Lung (tissue), 12 donors: Measurements from ENCODE around the gene BAX. TPM values are rescaled to one million over a fixed set of nuclear protein-coding genes. Genes with fewer than 3 reads are reported as not detected.

Experiments
- ATAC-seq: fragments of 200-7000 bp; cut with Tn5 transposase; one replicate; pipeline ENCODE4 v1.9.1; 2020; ENCODE audit warnings: moderate number of reproducible peaks; ENCODE audit not compliant: insufficient read depth, low FRiP score
- DNase-seq, 3 donors: peaks; one replicate each; pipeline ENCODE4 v3.0.0-alpha.2; 2013 to 2017
- H3K27ac ChIP-seq, 2 donors: one replicate each; pipeline ENCODE4 v1.5.1; 2013; ENCODE audit warnings: mild to moderate bottlenecking in 2 of 2, moderate library complexity in 2 of 2, control low read depth in 1 of 2, inconsistent platforms in 1 of 2, low read depth in 1 of 2, low read length in 1 of 2
- H3K27me3 ChIP-seq, 3 donors: one replicate each; pipeline ENCODE4 v1.5.1; 2013; ENCODE audit warnings: low read length in 2 of 3; ENCODE audit not compliant: control insufficient read depth in 3 of 3, insufficient read depth in 3 of 3
- H3K36me3 ChIP-seq, 4 donors: one replicate each; pipeline ENCODE4 v1.5.1; 2013; ENCODE audit warnings: low read length in 4 of 4, mild to moderate bottlenecking in 1 of 4, moderate library complexity in 1 of 4; ENCODE audit not compliant: control insufficient read depth in 4 of 4, insufficient read depth in 4 of 4
- H3K4me1 ChIP-seq, 5 donors: one replicate each; pipeline ENCODE4 v1.5.1; 2013; ENCODE audit warnings: low read length in 5 of 5, mild to moderate bottlenecking in 2 of 5, moderate library complexity in 1 of 5; ENCODE audit not compliant: control insufficient read depth in 5 of 5, insufficient read depth in 5 of 5
- H3K4me3 ChIP-seq: one replicate; pipeline ENCODE4 v1.5.1; 2013; ENCODE audit warnings: mild to moderate bottlenecking, control low read depth, moderate library complexity
- H3K9ac ChIP-seq, 2 donors: one replicate each; pipeline ENCODE4 v1.5.1; 2013; ENCODE audit warnings: low read length in 2 of 2, control low read depth in 1 of 2; ENCODE audit not compliant: insufficient read depth in 1 of 2
- H3K9me3 ChIP-seq, 4 donors: one replicate each; pipeline ENCODE4 v1.5.1; 2013; ENCODE audit warnings: low read length in 3 of 4, mild to moderate bottlenecking in 1 of 4, moderate library complexity in 1 of 4; ENCODE audit not compliant: control insufficient read depth in 4 of 4, insufficient read depth in 3 of 4
- CTCF ChIP-seq: IDR thresholded peaks from 2 replicates; pipeline ENCODE4 v1.5.1; 2012; ENCODE audit warnings: mild to moderate bottlenecking; ENCODE audit errors: control extremely low read depth, extremely low read depth
- WGBS, 2 donors: extraction: QIAGEN DNeasy Blood & Tissue Kit; methylation state at CpG; one replicate each; pipeline ENCODE4 v1.1.7; 2013; 5-methylcytosine and 5-hydroxymethylcytosine counted together
- polyA plus RNA-seq, 2 donors: library from polyadenylated mRNA; stranded (reverse); fragments of 200-250 nt; gene quantifications; one replicate each; pipeline ENCODE4 v1.2.1, GENCODE V29; 2013
- total RNA-seq, 2 donors: library from RNA; depleted of rRNA in 1 of 2; stranded (reverse); fragments of >200 nt in 1 of 2; gene quantifications; one replicate each; pipeline ENCODE4 v1.2.1, GENCODE V29; 2014 to 2021
- donor health status: control.
- donor health status: control.
- donor health status: Bipolar disorder and iron deficiency.
- donor health status: healthy.
- donor health status: DM: yes; HTN: yes; CAD: no.

The BAX gene
- total and polyA plus RNA-seq, 4 donors = 25.9 to 121 (median 104) TPM

DNA sequence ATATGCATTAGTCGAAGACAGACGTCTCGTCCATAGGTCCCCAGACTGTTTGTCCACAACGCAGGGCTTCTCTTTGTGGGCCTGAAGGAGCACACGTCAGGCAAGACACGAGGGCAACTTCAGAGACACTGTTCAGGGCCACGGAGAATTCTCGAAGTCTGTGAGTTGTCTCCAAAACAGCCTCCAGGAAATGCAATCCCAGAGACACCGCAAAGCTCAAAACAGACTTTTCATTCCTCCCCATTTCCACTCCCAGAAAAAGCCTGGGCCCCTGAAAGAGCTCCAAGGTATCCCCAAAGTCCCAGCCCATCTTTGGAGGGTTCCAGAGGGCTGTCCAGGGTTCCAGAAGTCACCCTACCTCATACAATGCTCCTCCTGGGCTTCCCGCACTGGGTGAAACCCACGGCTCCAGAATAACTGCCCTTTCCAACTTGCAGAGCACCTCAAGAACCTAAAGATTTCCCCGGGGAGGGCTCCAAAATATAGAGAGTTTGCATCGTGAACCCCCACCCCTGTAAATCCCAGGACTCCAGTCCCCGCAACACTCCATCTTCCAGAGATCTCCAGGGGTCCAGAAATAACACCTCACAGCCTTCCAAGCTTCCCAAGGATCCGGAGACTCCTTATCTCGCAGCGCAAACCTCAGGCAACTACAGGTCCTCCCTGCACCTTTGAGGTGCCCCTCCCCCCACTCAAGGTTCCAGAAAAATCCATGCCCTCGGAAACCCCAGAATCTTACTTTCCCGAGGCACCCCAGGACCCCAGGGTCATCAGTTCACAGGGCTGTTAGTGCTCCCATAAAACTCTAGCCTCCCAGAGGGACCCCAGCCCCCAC lies 9.7 kb downstream of the BAX start:
- ATAC-seq = no peak
- Histone ChIP-seq H3K36me3 (peaks cover 0 to 33% (median 12%) of the 10 kb centered on the region in 4 donors), H3K27me3 (no peaks in the 10 kb centered on the region), H3K9ac (peak overlapping the region; percentile 25 to 83), H3K4me1 (peaks cover 5 to 35% (median 16%) of the 10 kb centered on the region in 5 donors), H3K9me3 (no peaks in the 10 kb centered on the region), H3K27ac (peak overlapping the region; percentile 80 to 92), H3K4me3 (no peak overlapping the region)
- DNase-seq = peak in 2 of 3 donors; percentile 57 to 61
- 14 to 15% methylated on average over 19 of the region's 19 CpGs for WGBS, 2 donors
- TF ChIP-seq CTCF = no peak

GRCh38 chr19:48965040-48965805 lies 10.5 kb downstream of the BAX start, which contains the start of gene FTL:
TSS of gene FTL (plus strand) at chr19:48965309. CDS start at chr19:48965508, 199 bp downstream.
- Histone ChIP-seq H3K9ac (peak within 1 kb of the TSS; percentile 83 to 88), H3K4me3 (peak within 1 kb of the TSS; percentile 88), H3K4me1 (peaks cover 5 to 35% (median 16%) of the 10 kb centered on the region in 5 donors), H3K27me3 (no peaks in the 10 kb centered on the region), H3K9me3 (no peaks in the 10 kb centered on the region), H3K27ac (peak within 1 kb of the TSS; percentile 81 to 92), H3K36me3 (peaks cover 1 to 41% (median 19%) of the 10 kb centered on the region in 4 donors)
- peak; percentile 85 for ATAC-seq
- WGBS, 2 donors = 0 to 1% methylated on average over 52 of the region's 52 CpGs
- no peak for TF ChIP-seq CTCF
- peak; percentile 97 to 99 (median 98) for DNase-seq

GRCh38 chr19:48965806-48966540 lies 11.3 kb downstream of the BAX start:
- peak overlapping the region; percentile 80 to 88 for H3K9ac ChIP-seq
- no peak for TF ChIP-seq CTCF
- peaks cover 5 to 35% (median 16%) of the 10 kb centered on the region in 5 donors for H3K4me1 ChIP-seq
- ATAC-seq (peak; percentile 51), DNase-seq (peak; percentile 91 to 93 (median 92))
- H3K27ac ChIP-seq = peak overlapping the region; percentile 79 to 81
- peaks cover 4 to 48% (median 20%) of the 10 kb centered on the region in 4 donors for H3K36me3 ChIP-seq
- WGBS, 2 donors = 9 to 14% methylated on average over 36 of the region's 36 CpGs
- H3K27me3 ChIP-seq = no peaks in the 10 kb centered on the region
- peak overlapping the region; percentile 88 for H3K4me3 ChIP-seq
- H3K9me3 ChIP-seq = no peaks in the 10 kb centered on the region
